Panc1 (cell line): ENCODE data around the gene RAPGEF1. TPM values are rescaled to one million over a fixed set of nuclear protein-coding genes. Genes with fewer than 3 reads are reported as not detected.

Experiments used
- ATAC-seq: fragments of 200-7000 bp; cut with Tn5 transposase; 2 replicates; pipeline ENCODE4 v1.9.1; 2020; ENCODE audit warnings: mild to moderate bottlenecking, moderate library complexity
- BruUV-seq: library from RNA; stranded (reverse); fragments of 400-500 nt; replicated peaks from 2 replicates; lab custom pipeline; 2021; lab: Mats Ljungman, UMichigan
- CTCF ChIA-PET: fragments of 300-600 bp; sonication (Branson Sonifier 250); formaldehyde crosslinking; loops from one replicate; lab custom pipeline; 2022; ENCODE audit warnings: antibody characterized with exemption; lab: Charles Lee
- POLR2A ChIA-PET: fragments of 300-600 bp; sonication (Branson Sonifier 250); formaldehyde crosslinking; loops from one replicate; lab custom pipeline; 2022; ENCODE audit warnings: antibody characterized with exemption; lab: Charles Lee
- DNase-seq: peaks from one replicate; pipeline ENCODE4 v3.0.0-alpha.2; 2010; ENCODE audit warnings: low read depth, low spot score
- H3K27ac ChIP-seq: 2 replicates; pipeline ENCODE4 v1.5.1; 2011; ENCODE audit warnings: mild to moderate bottlenecking, low read length, inconsistent platforms
- H3K27me3 ChIP-seq: fragments of 200-500 bp; sonication (Bioruptor generic); 2 replicates; pipeline ENCODE4 v1.6.0; 2014; ENCODE audit warnings: low read length, inconsistent platforms; ENCODE audit not compliant: control insufficient read depth, insufficient read depth
- H3K36me3 ChIP-seq: fragments of 200-500 bp; sonication (Bioruptor generic); 2 replicates; pipeline ENCODE4 v1.5.1; 2014; ENCODE audit warnings: inconsistent platforms, mild to moderate bottlenecking, low read length, moderate library complexity; ENCODE audit not compliant: control insufficient read depth, insufficient read depth
- H3K4me1 ChIP-seq: 2 replicates; pipeline ENCODE4 v1.5.1; 2011; ENCODE audit warnings: inconsistent platforms, mild to moderate bottlenecking, low read length, moderate library complexity; ENCODE audit not compliant: control insufficient read depth, insufficient read depth
- H3K4me3 ChIP-seq, 2 experiments: 2 replicates each; pipeline ENCODE4 v1.5.1; 2011 to 2012; ENCODE audit warnings: low read depth in 2 of 2, low read length in 2 of 2, mild to moderate bottlenecking in 2 of 2, inconsistent platforms in 1 of 2, moderate library complexity in 1 of 2
- H3K9me3 ChIP-seq: fragments of 200-500 bp; sonication (Bioruptor generic); 2 replicates; pipeline ENCODE4 v1.5.1; 2014; ENCODE audit warnings: low read depth, mild to moderate bottlenecking, inconsistent platforms, low read length, moderate library complexity; ENCODE audit not compliant: control insufficient read depth, insufficient read depth
- POLR2AphosphoS5 ChIP-seq: IDR thresholded peaks from 2 replicates; pipeline ENCODE4 v1.6.1; 2012; ENCODE audit warnings: mild to moderate bottlenecking, low read depth, low read length, moderate library complexity
- REST ChIP-seq, 2 experiments: IDR thresholded peaks; 2 replicates each; pipeline ENCODE4 v1.6.1; 2011 to 2012; ENCODE audit warnings: low read depth in 2 of 2, control low read depth in 1 of 2, low read length in 1 of 2, mild to moderate bottlenecking in 1 of 2, moderate library complexity in 1 of 2; ENCODE audit not compliant: insufficient read depth in 1 of 2
- SIN3A ChIP-seq: IDR thresholded peaks from 2 replicates; pipeline ENCODE4 v1.6.1; 2012; ENCODE audit warnings: low read depth, mild to moderate bottlenecking, low read length, moderate library complexity, borderline replicate concordance; ENCODE audit not compliant: insufficient read depth
- TCF7L2 ChIP-seq: IDR thresholded peaks from 2 replicates; pipeline ENCODE4 v1.6.1; 2011; ENCODE audit warnings: mild to moderate bottlenecking, low read depth, low read length, inconsistent platforms
- in situ Hi-C: cut with HindIII; loops from 2 replicates; pipeline ENCODE4 v1.10.0; 2016; ENCODE audit warnings: low sequenced_read_pairs, low pct_unique_long_range_greater_than_20kb
- intact Hi-C: fragments of 100-400 bp; cut with micrococcal nuclease; formaldehyde crosslinking; loops from one replicate; pipeline ENCODE4 v1.10.0; 2022; ENCODE audit not compliant: unreplicated experiment
- total RNA-seq: library from RNA; stranded (reverse); gene quantifications from one replicate; pipeline ENCODE4 v1.2.1, GENCODE V29; 2021; ENCODE audit not compliant: unreplicated experiment
- TF ChIP-seq, protein P1 (sequence below): fragments of 450-650 bp; IDR thresholded peaks from 2 replicates; pipeline ENCODE4 v1.5.1; 2017; ENCODE audit warnings: mild to moderate bottlenecking

RAPGEF1 gene
- total RNA-seq, 1 experiment from 2014 or later, result 86.8 TPM

GRCh38 chr9:131610231-131610761, 129.6 kb downstream of the RAPGEF1 start:
- in situ Hi-C loops, result no loop called here
- POLR2A ChIA-PET, result no interaction called here
- peaks cover 25% of the 10 kb centered on the region for H3K4me1 ChIP-seq
- ATAC-seq (no peak), DNase-seq (no peak)
- CTCF ChIA-PET, result interaction anchor here (0.6 kb wide), 1 partner anchor 137 kb away, joined by 6 read pairs; no protein-coding TSS in a partner anchor
- H3K9me3 ChIP-seq, result no peaks in the 10 kb centered on the region
- TF ChIP-seq, protein P1, sequence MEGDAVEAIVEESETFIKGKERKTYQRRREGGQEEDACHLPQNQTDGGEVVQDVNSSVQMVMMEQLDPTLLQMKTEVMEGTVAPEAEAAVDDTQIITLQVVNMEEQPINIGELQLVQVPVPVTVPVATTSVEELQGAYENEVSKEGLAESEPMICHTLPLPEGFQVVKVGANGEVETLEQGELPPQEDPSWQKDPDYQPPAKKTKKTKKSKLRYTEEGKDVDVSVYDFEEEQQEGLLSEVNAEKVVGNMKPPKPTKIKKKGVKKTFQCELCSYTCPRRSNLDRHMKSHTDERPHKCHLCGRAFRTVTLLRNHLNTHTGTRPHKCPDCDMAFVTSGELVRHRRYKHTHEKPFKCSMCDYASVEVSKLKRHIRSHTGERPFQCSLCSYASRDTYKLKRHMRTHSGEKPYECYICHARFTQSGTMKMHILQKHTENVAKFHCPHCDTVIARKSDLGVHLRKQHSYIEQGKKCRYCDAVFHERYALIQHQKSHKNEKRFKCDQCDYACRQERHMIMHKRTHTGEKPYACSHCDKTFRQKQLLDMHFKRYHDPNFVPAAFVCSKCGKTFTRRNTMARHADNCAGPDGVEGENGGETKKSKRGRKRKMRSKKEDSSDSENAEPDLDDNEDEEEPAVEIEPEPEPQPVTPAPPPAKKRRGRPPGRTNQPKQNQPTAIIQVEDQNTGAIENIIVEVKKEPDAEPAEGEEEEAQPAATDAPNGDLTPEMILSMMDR, result no peak
- no peaks in the 10 kb centered on the region for H3K36me3 ChIP-seq
- H3K4me3 ChIP-seq, result no peak overlapping the region
- H3K27me3 ChIP-seq, result no peaks in the 10 kb centered on the region
- no peak overlapping the region; the same call in 1 of the 2 replicates for H3K27ac ChIP-seq
- BruUV-seq, result no TSS peak
- intact Hi-C loops, result no loop called here

GRCh38 chr9:131609099-131609830, 130.6 kb downstream of the RAPGEF1 start:
- ATAC-seq, result peak; percentile 66
- no TSS peak for BruUV-seq
- H3K9me3 ChIP-seq, result no peaks in the 10 kb centered on the region
- peak overlapping the region; percentile 79 for H3K27ac ChIP-seq
- DNase-seq, result no peak
- intact Hi-C loops, result no loop called here
- peaks cover 25% of the 10 kb centered on the region for H3K4me1 ChIP-seq
- no peak for TF ChIP-seq REST (IDR thresholded peaks at IDR 0.05; ENCODE audit: insufficient read depth in 1 of 2, low read depth in 2 of 2, low read length in 1 of 2)
- POLR2A ChIA-PET, result interaction anchor here (0.6 kb wide), 2 partner anchors 15 to 43 kb away, joined by 3 to 4 read pairs; no protein-coding TSS in a partner anchor
- no peaks in the 10 kb centered on the region for H3K27me3 ChIP-seq
- H3K36me3 ChIP-seq, result no peaks in the 10 kb centered on the region
- in situ Hi-C loops, result no loop called here
- peak overlapping the region in 1 of 2 experiments; percentile 18; a peak in 1 of 4 replicates for H3K4me3 ChIP-seq
- CTCF ChIA-PET, result interaction anchor here (0.6 kb wide), 1 partner anchor 138 kb away, joined by 6 read pairs; no protein-coding TSS in a partner anchor

- in situ Hi-C loops, result no loop called here
- ATAC-seq, result peak; percentile 92
Measured at GRCh38 chr9:131608493-131609037, 131.3 kb downstream of the RAPGEF1 start.

More at GRCh38 chr9:131608493-131609037, 131.3 kb downstream of the RAPGEF1 start:
- BruUV-seq, result no TSS peak
- Histone ChIP-seq H3K4me3 (peak overlapping the region in 1 of 2 experiments; percentile 18; a peak in 1 of 4 replicates), H3K4me1 (peaks cover 25% of the 10 kb centered on the region), H3K27ac (peak overlapping the region; percentile 79), H3K27me3 (no peaks in the 10 kb centered on the region), H3K9me3 (no peaks in the 10 kb centered on the region), H3K36me3 (no peaks in the 10 kb centered on the region)
- CTCF ChIA-PET, result no interaction called here
- POLR2A ChIA-PET, result interaction anchor here (0.6 to 0.7 kb wide), 3 partner anchors 16 to 497 kb away, joined by 3 to 4 read pairs (median 3); no protein-coding TSS in a partner anchor
- no peak for TF ChIP-seq SIN3A
- TF ChIP-seq, protein P1, result no peak
- no peak for TF ChIP-seq REST (IDR thresholded peaks at IDR 0.05; ENCODE audit: insufficient read depth in 1 of 2, low read depth in 2 of 2, low read length in 1 of 2)
- no peak; the same call in 1 of the 2 replicates for TF ChIP-seq TCF7L2
- no peak; the same call in 1 of the 2 replicates for TF ChIP-seq POLR2AphosphoS5
- intact Hi-C loops, result no loop called here
- peak; percentile 64 for DNase-seq
